ENCODE results near the gene HIGD1A.

- no peak for TF ChIP-seq CTCF (IDR thresholded peaks at IDR 0.05)
- no peak for TF ChIP-seq POLR2A (IDR thresholded peaks at IDR 0.05)
Observed at GRCh38 chr3:42838571-42838970, 34.3 kb upstream of the HIGD1A start.

Measured in lower leg skin (tissue), 3 donors.